ENCODE results near the gene PRADC1. TPM values are rescaled to one million over a fixed set of nuclear protein-coding genes. Genes with fewer than 3 reads are reported as not detected.

PRADC1 gene
- polyA plus RNA-seq, 4 donors = 11.9 to 113 (median 46.4) TPM

GRCh38 chr2:73256618-73256922 is 23.5 kb upstream of the PRADC1 start:
- Histone ChIP-seq H3K4me1 (ENCODE audit: control insufficient read depth in 3 of 3, insufficient read depth in 2 of 3, low read depth in 1 of 3, low read length in 2 of 3) (no peaks in the 10 kb centered on the region), H3K27me3 (ENCODE audit: control insufficient read depth in 3 of 3, insufficient read depth in 3 of 3, low read length in 3 of 3) (no peaks in the 10 kb centered on the region), H3K27ac (ENCODE audit: low read depth in 1 of 3, low read length in 2 of 3) (no peak overlapping the region), H3K36me3 (ENCODE audit: control insufficient read depth in 3 of 3, insufficient read depth in 2 of 3, low read depth in 1 of 3, low read length in 3 of 3) (peaks cover 3 to 47% (median 6%) of the 10 kb centered on the region in 3 donors), H3K9me3 (ENCODE audit: control insufficient read depth in 2 of 2, insufficient read depth in 1 of 2, low read depth in 1 of 2, low read length in 1 of 2) (no peaks in the 10 kb centered on the region), H3K4me3 (ENCODE audit: low read depth in 1 of 3, low read length in 3 of 3) (no peak overlapping the region)
- WGBS, 3 donors = 60 to 83% (median 71%) methylated on average over 1 of the region's 1 CpG
- FAIRE-seq (no peak), DNase-seq (no peak)

GRCh38 chr2:73255907-73256617 is 23.0 kb upstream of the PRADC1 start:
- Histone ChIP-seq H3K4me3 (ENCODE audit: low read depth in 1 of 3, low read length in 3 of 3) (no peak overlapping the region), H3K4me1 (ENCODE audit: control insufficient read depth in 3 of 3, insufficient read depth in 2 of 3, low read depth in 1 of 3, low read length in 2 of 3) (no peaks in the 10 kb centered on the region), H3K27me3 (ENCODE audit: control insufficient read depth in 3 of 3, insufficient read depth in 3 of 3, low read length in 3 of 3) (no peaks in the 10 kb centered on the region), H3K27ac (ENCODE audit: low read depth in 1 of 3, low read length in 2 of 3) (no peak overlapping the region), H3K36me3 (ENCODE audit: control insufficient read depth in 3 of 3, insufficient read depth in 2 of 3, low read depth in 1 of 3, low read length in 3 of 3) (peaks cover 5 to 52% (median 9%) of the 10 kb centered on the region in 3 donors), H3K9me3 (ENCODE audit: control insufficient read depth in 2 of 2, insufficient read depth in 1 of 2, low read depth in 1 of 2, low read length in 1 of 2) (no peaks in the 10 kb centered on the region)
- FAIRE-seq (no peak), DNase-seq (no peak)
- WGBS, 3 donors = 69 to 79% (median 75%) methylated on average over 5 of the region's 5 CpGs

GRCh38 chr2:73255007-73255644 is 22.1 kb upstream of the PRADC1 start:
- H3K4me1 ChIP-seq (ENCODE audit: control insufficient read depth in 3 of 3, insufficient read depth in 2 of 3, low read depth in 1 of 3, low read length in 2 of 3) = no peaks in the 10 kb centered on the region
- DNase-seq (no peak), FAIRE-seq (no peak)
- H3K9me3 ChIP-seq (ENCODE audit: control insufficient read depth in 2 of 2, insufficient read depth in 1 of 2, low read depth in 1 of 2, low read length in 1 of 2) = no peaks in the 10 kb centered on the region
- WGBS, 3 donors = 62 to 65% (median 65%) methylated on average over 4 of the region's 4 CpGs
- H3K27ac ChIP-seq (ENCODE audit: low read depth in 1 of 3, low read length in 2 of 3) = no peak overlapping the region
- H3K36me3 ChIP-seq (ENCODE audit: control insufficient read depth in 3 of 3, insufficient read depth in 2 of 3, low read depth in 1 of 3, low read length in 3 of 3) = peaks cover 10 to 61% (median 16%) of the 10 kb centered on the region in 3 donors
- H3K27me3 ChIP-seq (ENCODE audit: control insufficient read depth in 3 of 3, insufficient read depth in 3 of 3, low read length in 3 of 3) = no peaks in the 10 kb centered on the region
- no peak overlapping the region for H3K4me3 ChIP-seq (ENCODE audit: low read depth in 1 of 3, low read length in 3 of 3)

GRCh38 chr2:73254343-73255006 is 21.4 kb upstream of the PRADC1 start:
- 93 to 96% (median 93%) methylated on average over 7 of the region's 7 CpGs for WGBS, 3 donors

GRCh38 chr2:73253901-73254300 is 20.9 kb upstream of the PRADC1 start:
- 92 to 96% (median 95%) methylated on average over 3 of the region's 3 CpGs for WGBS, 3 donors
- Histone ChIP-seq H3K27me3 (ENCODE audit: control insufficient read depth in 3 of 3, insufficient read depth in 3 of 3, low read length in 3 of 3) (no peaks in the 10 kb centered on the region), H3K9me3 (ENCODE audit: control insufficient read depth in 2 of 2, insufficient read depth in 1 of 2, low read depth in 1 of 2, low read length in 1 of 2) (no peaks in the 10 kb centered on the region), H3K4me1 (ENCODE audit: control insufficient read depth in 3 of 3, insufficient read depth in 2 of 3, low read depth in 1 of 3, low read length in 2 of 3) (no peaks in the 10 kb centered on the region), H3K4me3 (ENCODE audit: low read depth in 1 of 3, low read length in 3 of 3) (no peak overlapping the region), H3K36me3 (ENCODE audit: control insufficient read depth in 3 of 3, insufficient read depth in 2 of 3, low read depth in 1 of 3, low read length in 3 of 3) (peaks cover 11 to 66% (median 18%) of the 10 kb centered on the region in 3 donors), H3K27ac (ENCODE audit: low read depth in 1 of 3, low read length in 2 of 3) (no peak overlapping the region)
- DNase-seq (no peak), FAIRE-seq (no peak)

More at GRCh38 chr2:73254343-73255006, 21.4 kb upstream of the PRADC1 start:
- peaks cover 10 to 64% (median 16%) of the 10 kb centered on the region in 3 donors for H3K36me3 ChIP-seq (ENCODE audit: control insufficient read depth in 3 of 3, insufficient read depth in 2 of 3, low read depth in 1 of 3, low read length in 3 of 3)
- no peak overlapping the region for H3K4me3 ChIP-seq (ENCODE audit: low read depth in 1 of 3, low read length in 3 of 3)
- no peaks in the 10 kb centered on the region for H3K27me3 ChIP-seq (ENCODE audit: control insufficient read depth in 3 of 3, insufficient read depth in 3 of 3, low read length in 3 of 3)
- no peak for DNase-seq
- H3K9me3 ChIP-seq (ENCODE audit: control insufficient read depth in 2 of 2, insufficient read depth in 1 of 2, low read depth in 1 of 2, low read length in 1 of 2) = no peaks in the 10 kb centered on the region
- no peak overlapping the region for H3K27ac ChIP-seq (ENCODE audit: low read depth in 1 of 3, low read length in 2 of 3)
- no peaks in the 10 kb centered on the region for H3K4me1 ChIP-seq (ENCODE audit: control insufficient read depth in 3 of 3, insufficient read depth in 2 of 3, low read depth in 1 of 3, low read length in 2 of 3)
- FAIRE-seq = no peak

- Histone ChIP-seq H3K27me3 (ENCODE audit: control insufficient read depth in 3 of 3, insufficient read depth in 3 of 3, low read length in 3 of 3) (no peaks in the 10 kb centered on the region), H3K27ac (ENCODE audit: low read depth in 1 of 3, low read length in 2 of 3) (no peak overlapping the region), H3K4me3 (ENCODE audit: low read depth in 1 of 3, low read length in 3 of 3) (no peak overlapping the region), H3K9me3 (ENCODE audit: control insufficient read depth in 2 of 2, insufficient read depth in 1 of 2, low read depth in 1 of 2, low read length in 1 of 2) (no peaks in the 10 kb centered on the region), H3K36me3 (ENCODE audit: control insufficient read depth in 3 of 3, insufficient read depth in 2 of 3, low read depth in 1 of 3, low read length in 3 of 3) (peaks cover 15 to 69% (median 21%) of the 10 kb centered on the region in 3 donors), H3K4me1 (ENCODE audit: control insufficient read depth in 3 of 3, insufficient read depth in 2 of 3, low read depth in 1 of 3, low read length in 2 of 3) (no peaks in the 10 kb centered on the region)
- FAIRE-seq (no peak), DNase-seq (no peak)
- WGBS, 3 donors = 50 to 68% (median 58%) methylated on average over 2 of the region's 2 CpGs
These were observed 20.4 kb upstream of the PRADC1 start for GRCh38 chr2:73253400-73253799.

- Histone ChIP-seq H3K27ac (ENCODE audit: low read depth in 1 of 3, low read length in 2 of 3) (no peak overlapping the region), H3K9me3 (ENCODE audit: control insufficient read depth in 2 of 2, insufficient read depth in 1 of 2, low read depth in 1 of 2, low read length in 1 of 2) (no peaks in the 10 kb centered on the region), H3K27me3 (ENCODE audit: control insufficient read depth in 3 of 3, insufficient read depth in 3 of 3, low read length in 3 of 3) (no peaks in the 10 kb centered on the region), H3K36me3 (ENCODE audit: control insufficient read depth in 3 of 3, insufficient read depth in 2 of 3, low read depth in 1 of 3, low read length in 3 of 3) (peaks cover 23 to 76% (median 27%) of the 10 kb centered on the region in 3 donors), H3K4me1 (ENCODE audit: control insufficient read depth in 3 of 3, insufficient read depth in 2 of 3, low read depth in 1 of 3, low read length in 2 of 3) (no peaks in the 10 kb centered on the region), H3K4me3 (ENCODE audit: low read depth in 1 of 3, low read length in 3 of 3) (no peak overlapping the region)
- DNase-seq (no peak), FAIRE-seq (no peak)
- 90 to 92% (median 91%) methylated on average over 17 of the region's 17 CpGs for WGBS, 3 donors
These were observed 19.4 kb upstream of the PRADC1 start for GRCh38 chr2:73252238-73253027.
